Endothelial cell of umbilical vein (primary cell): ENCODE data around the gene ELOVL6. TPM values are rescaled to one million over a fixed set of nuclear protein-coding genes. Genes with fewer than 3 reads are reported as not detected.

Experiments
- BruUV-seq: library from RNA; stranded (reverse); fragments of 400-500 nt; replicated peaks from 2 replicates; lab custom pipeline; 2021; lab: Mats Ljungman, UMichigan
- CTCF ChIA-PET: fragments of 300-600, 350-600 bp; sonication (Branson Sonifier 250); formaldehyde crosslinking; loops from one replicate; lab custom pipeline; 2021; ENCODE audit warnings: antibody characterized with exemption, inconsistent platforms; lab: Charles Lee
- POLR2A ChIA-PET: fragments of 300-600, 350-600 bp; sonication (Branson Sonifier 250); formaldehyde crosslinking; loops from one replicate; lab custom pipeline; 2021; ENCODE audit warnings: antibody characterized with exemption, inconsistent platforms; lab: Charles Lee
- DNase-seq: peaks from one replicate; pipeline ENCODE4 v3.0.0-alpha.2; 2011; ENCODE audit warnings: low read depth, low spot score
- FAIRE-seq: peaks from 2 replicates; lab custom pipeline; 2011; peaks lifted over from hg19 to GRCh38; lab: Jason Lieb, UNC
- H2AFZ ChIP-seq: 2 replicates; pipeline ENCODE4 v1.6.0; 2012; ENCODE audit warnings: low read depth, low read length, control low read depth, inconsistent platforms
- H3K27ac ChIP-seq: 2 replicates; pipeline ENCODE4 v1.5.1; 2011; ENCODE audit warnings: low read depth, mild to moderate bottlenecking, control low read depth, low read length, moderate library complexity; ENCODE audit not compliant: insufficient read depth
- H3K27me3 ChIP-seq, 2 experiments: 2 replicates each; pipeline versions ENCODE4 v1.6.0 to v1.6.1; 2011; ENCODE audit warnings: low read length in 2 of 2, mixed read lengths in 1 of 2; ENCODE audit not compliant: control insufficient read depth in 2 of 2, insufficient read depth in 2 of 2
- H3K36me3 ChIP-seq, 2 experiments: 2 replicates in 1 of 2; 3 replicates in 1 of 2; pipeline ENCODE4 v1.5.1; 2011; ENCODE audit warnings: low read length in 2 of 2, mild to moderate bottlenecking in 1 of 2, moderate library complexity in 1 of 2; ENCODE audit not compliant: control insufficient read depth in 2 of 2, insufficient read depth in 2 of 2; ENCODE audit errors: extremely low read depth in 1 of 2
- H3K4me1 ChIP-seq: 3 replicates; pipeline ENCODE4 v1.5.1; 2011; ENCODE audit warnings: mild to moderate bottlenecking, low read length; ENCODE audit not compliant: control insufficient read depth, insufficient read depth; ENCODE audit errors: extremely low read depth
- H3K4me2 ChIP-seq: 2 replicates; pipeline ENCODE4 v1.6.1; 2011; ENCODE audit warnings: low read length, control low read depth, mixed read lengths; ENCODE audit not compliant: insufficient read depth
- H3K4me3 ChIP-seq, 3 experiments: fragments of 200-600 bp in 1 of 3; sonication (generic), shearing (Covaris generic) in 1 of 3; replicated peaks in 1 of 3; 2 replicates each; pipeline ENCODE4 v1.5.1; 2011 to 2016; ENCODE audit warnings: control low read depth in 3 of 3, low read length in 3 of 3, mild to moderate bottlenecking in 2 of 3, inconsistent platforms in 1 of 3, low read depth in 1 of 3, moderate library complexity in 1 of 3; ENCODE audit not compliant: insufficient read depth in 1 of 3
- H3K79me2 ChIP-seq: 2 replicates; pipeline ENCODE4 v1.6.0; 2012; ENCODE audit warnings: low read length, inconsistent platforms; ENCODE audit not compliant: control insufficient read depth, insufficient read depth
- H3K9ac ChIP-seq: replicated peaks from 2 replicates; pipeline ENCODE3; 2011; ENCODE audit warnings: low read length, control low read depth; ENCODE audit not compliant: insufficient read depth; ENCODE audit errors: extremely low read depth
- H3K9me1 ChIP-seq: replicated peaks from 3 replicates; pipeline ENCODE4 v1.6.0; 2011; ENCODE audit warnings: mild to moderate bottlenecking, low read length; ENCODE audit not compliant: control insufficient read depth, insufficient read depth; ENCODE audit errors: extremely low read depth
- H3K9me3 ChIP-seq: replicated peaks from 2 replicates; pipeline ENCODE4 v1.5.1; 2012; ENCODE audit warnings: low read length, inconsistent platforms; ENCODE audit not compliant: control insufficient read depth, insufficient read depth
- H4K20me1 ChIP-seq: replicated peaks from 2 replicates; pipeline ENCODE3; 2011; ENCODE audit warnings: mild to moderate bottlenecking, low read length; ENCODE audit not compliant: control insufficient read depth, insufficient read depth; ENCODE audit errors: extremely low read depth
- EZH2 ChIP-seq: IDR thresholded peaks from 2 replicates; pipeline ENCODE4 v1.6.1; 2012; ENCODE audit warnings: borderline replicate concordance, low read depth, mild to moderate bottlenecking, moderate library complexity, low read length, inconsistent platforms; ENCODE audit not compliant: severe bottlenecking
- FOS ChIP-seq: IDR thresholded peaks from 2 replicates; pipeline ENCODE4 v1.6.1; 2011; ENCODE audit warnings: mild to moderate bottlenecking, low read length, moderate library complexity, borderline replicate concordance; ENCODE audit not compliant: insufficient read depth
- GATA2 ChIP-seq: IDR thresholded peaks from 2 replicates; pipeline ENCODE4 v1.7.0; 2011; ENCODE audit warnings: low read depth, mild to moderate bottlenecking, moderate library complexity, mixed read lengths, low read length; ENCODE audit not compliant: insufficient read length, insufficient read depth
- JUN ChIP-seq: IDR thresholded peaks from 2 replicates; pipeline ENCODE4 v1.6.1; 2011; ENCODE audit warnings: borderline replicate concordance, low read depth; ENCODE audit not compliant: insufficient read length, insufficient read depth
- MYC ChIP-seq: IDR thresholded peaks from one replicate; pipeline ENCODE4 v1.6.1; 2011; ENCODE audit warnings: mild to moderate bottlenecking, low read depth, low read length
- POLR2A ChIP-seq: IDR thresholded peaks from 2 replicates; pipeline ENCODE4 v1.6.1; 2012; ENCODE audit warnings: low read depth, mild to moderate bottlenecking, control low read depth, low read length
- POLR2AphosphoS5 ChIP-seq: IDR thresholded peaks from 2 replicates; pipeline ENCODE4 v1.6.1; 2012; ENCODE audit warnings: low read depth, mild to moderate bottlenecking, control low read depth, low read length, moderate library complexity; ENCODE audit not compliant: insufficient read depth
- dilution Hi-C: fragments of 300-500 bp; cut with MboI; formaldehyde crosslinking; loops from one replicate; pipeline ENCODE4 v1.15.0; 2019; ENCODE audit warnings: low sequenced_read_pairs; ENCODE audit not compliant: extremely low pct_ligation_motif_present
- intact Hi-C: fragments of 100-400 bp; cut with micrococcal nuclease; formaldehyde crosslinking; loops from one replicate; pipeline ENCODE4 v1.10.0; 2022
- polyA plus RNA-seq, 4 experiments: library from polyadenylated mRNA; depleted of rRNA in 3 of 4; stranded (reverse) in 3 of 4; unstranded in 1 of 4; fragments of >200 nt; gene quantifications; 2 replicates each; pipeline versions ENCODE4 v1.2.1 to v1.2.3, GENCODE V29; 2011 to 2012; ENCODE audit warnings: missing spikeins in 1 of 4
- total RNA-seq: library from RNA; stranded (reverse); gene quantifications from 2 replicates; pipeline ENCODE4 v1.2.3, GENCODE V29; 2021
- TF ChIP-seq, protein P1 (sequence below), 2 donors: IDR thresholded peaks; 1 replicate in 1 of 2; 2 replicates in 1 of 2; pipeline ENCODE4 v1.5.1; 2011; ENCODE audit warnings: low read length in 2 of 2, mild to moderate bottlenecking in 2 of 2, moderate library complexity in 2 of 2, control low read depth in 1 of 2, inconsistent platforms in 1 of 2, low read depth in 1 of 2; ENCODE audit not compliant: insufficient read depth in 1 of 2; ENCODE audit errors: extremely low read depth in 1 of 2
- TF ChIP-seq, protein P2 (sequence below): IDR thresholded peaks from 2 replicates; pipeline ENCODE4 v1.6.1; 2011; ENCODE audit not compliant: insufficient read depth, insufficient read length

ELOVL6 gene
- total and polyA plus RNA-seq, 2 donors (not counting 3 experiments of a cell fraction or from before 2014, with no cell fraction given): 6.4 to 26.1 TPM

- TF ChIP-seq, protein P1, sequence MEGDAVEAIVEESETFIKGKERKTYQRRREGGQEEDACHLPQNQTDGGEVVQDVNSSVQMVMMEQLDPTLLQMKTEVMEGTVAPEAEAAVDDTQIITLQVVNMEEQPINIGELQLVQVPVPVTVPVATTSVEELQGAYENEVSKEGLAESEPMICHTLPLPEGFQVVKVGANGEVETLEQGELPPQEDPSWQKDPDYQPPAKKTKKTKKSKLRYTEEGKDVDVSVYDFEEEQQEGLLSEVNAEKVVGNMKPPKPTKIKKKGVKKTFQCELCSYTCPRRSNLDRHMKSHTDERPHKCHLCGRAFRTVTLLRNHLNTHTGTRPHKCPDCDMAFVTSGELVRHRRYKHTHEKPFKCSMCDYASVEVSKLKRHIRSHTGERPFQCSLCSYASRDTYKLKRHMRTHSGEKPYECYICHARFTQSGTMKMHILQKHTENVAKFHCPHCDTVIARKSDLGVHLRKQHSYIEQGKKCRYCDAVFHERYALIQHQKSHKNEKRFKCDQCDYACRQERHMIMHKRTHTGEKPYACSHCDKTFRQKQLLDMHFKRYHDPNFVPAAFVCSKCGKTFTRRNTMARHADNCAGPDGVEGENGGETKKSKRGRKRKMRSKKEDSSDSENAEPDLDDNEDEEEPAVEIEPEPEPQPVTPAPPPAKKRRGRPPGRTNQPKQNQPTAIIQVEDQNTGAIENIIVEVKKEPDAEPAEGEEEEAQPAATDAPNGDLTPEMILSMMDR (IDR thresholded peaks at IDR 0.05; ENCODE audit: extremely low read depth in 1 of 2, insufficient read depth in 1 of 2, low read depth in 1 of 2, low read length in 2 of 2): no peak
- TF ChIP-seq, protein P2, sequence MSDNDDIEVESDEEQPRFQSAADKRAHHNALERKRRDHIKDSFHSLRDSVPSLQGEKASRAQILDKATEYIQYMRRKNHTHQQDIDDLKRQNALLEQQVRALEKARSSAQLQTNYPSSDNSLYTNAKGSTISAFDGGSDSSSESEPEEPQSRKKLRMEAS: no peak
- TF ChIP-seq POLR2AphosphoS5: no peak
- no peak for TF ChIP-seq POLR2A
- TF ChIP-seq FOS: no peak
- no peak for TF ChIP-seq MYC
- no peak for TF ChIP-seq JUN
- TF ChIP-seq GATA2: no peak
- TF ChIP-seq EZH2: no peak
- intact Hi-C loops: no loop called here
- no peak overlapping the region for H3K27ac ChIP-seq
- H4K20me1 ChIP-seq: no peaks in the 10 kb centered on the region
- H3K79me2 ChIP-seq: no peaks in the 10 kb centered on the region
- no peak overlapping the region for H3K4me2 ChIP-seq
- dilution Hi-C loops: no loop called here
- ChIA-PET CTCF (no interaction called here), POLR2A (no interaction called here)
- DNase-seq (no peak), FAIRE-seq (no peak)
- no peak overlapping the region for H3K4me3 ChIP-seq
- no peak overlapping the region for H2AFZ ChIP-seq
- no peaks in the 10 kb centered on the region for H3K36me3 ChIP-seq
- no peaks in the 10 kb centered on the region for H3K9me3 ChIP-seq
- BruUV-seq: no TSS peak
- no peak overlapping the region for H3K9ac ChIP-seq
- no peaks in the 10 kb centered on the region for H3K9me1 ChIP-seq
- no peaks in the 10 kb centered on the region for H3K4me1 ChIP-seq
- H3K27me3 ChIP-seq: no peaks in the 10 kb centered on the region
Observed at GRCh38 chr4:110208419-110208818, 10.0 kb upstream of the ELOVL6 start.
